Gastrocnemius medialis (tissue), 4 donors: Measurements from ENCODE around the gene DNAJC27. TPM values are rescaled to one million over a fixed set of nuclear protein-coding genes. Genes with fewer than 3 reads are reported as not detected.

Experiments
- ATAC-seq, 2 donors: fragments of 150-250 bp; one replicate each; pipeline ENCODE4 v1.9.1; 2016
- DNase-seq, 2 donors: peaks; one replicate each; pipeline ENCODE4 v3.0.0-alpha.2; 2019
- H3K27ac ChIP-seq, 4 donors: fragments of 200-600 bp; sonication (generic); 1 replicate in 1 of 4; 2 replicates in 3 of 4; pipeline ENCODE4 v1.5.1; 2016 to 2018; ENCODE audit warnings: mild to moderate bottlenecking in 2 of 4, moderate library complexity in 1 of 4
- H3K27me3 ChIP-seq, 3 donors: fragments of 200-600 bp; sonication (generic) in 2 of 3; 1 replicate in 1 of 3; 2 replicates in 2 of 3; pipeline versions ENCODE4 v1.5.1 to v1.6.0; 2016 to 2019; ENCODE audit warnings: mild to moderate bottlenecking in 1 of 3, moderate library complexity in 1 of 3
- H3K36me3 ChIP-seq, 2 donors: fragments of 200-600 bp; sonication (generic) in 1 of 2; one replicate each; pipeline ENCODE4 v1.5.1; 2017 to 2018
- H3K4me1 ChIP-seq, 2 donors: fragments of 200-600 bp; sonication (generic) in 1 of 2; one replicate each; pipeline ENCODE4 v1.5.1; 2016 to 2017; ENCODE audit warnings: mild to moderate bottlenecking in 2 of 2
- H3K4me3 ChIP-seq, 4 donors: fragments of 200-600 bp; sonication (generic) in 3 of 4; 1 replicate in 1 of 4; 2 replicates in 3 of 4; pipeline ENCODE4 v1.5.1; 2016 to 2019; ENCODE audit warnings: mild to moderate bottlenecking in 2 of 4
- H3K9me3 ChIP-seq, 3 donors: fragments of 200-600 bp; sonication (generic) in 2 of 3; 1 replicate in 1 of 3; 2 replicates in 2 of 3; pipeline ENCODE4 v1.5.1; 2016 to 2019
- CTCF ChIP-seq, 5 experiments: fragments of 450-650 bp in 3 of 5; fragments of 200-600 bp in 2 of 5; sonication (generic) in 2 of 5; IDR thresholded peaks in 4 of 5; conservative IDR thresholded peaks in 1 of 5; 1 replicate in 4 of 5; 2 replicates in 1 of 5; pipeline ENCODE4 v1.5.1; 2016 to 2019; ENCODE audit warnings: antibody characterized with exemption in 5 of 5, mild to moderate bottlenecking in 3 of 5, moderate library complexity in 3 of 5
- POLR2A ChIP-seq, 2 donors: fragments of 450-650 bp; IDR thresholded peaks; one replicate each; pipeline ENCODE4 v1.6.1; 2017; ENCODE audit warnings: antibody characterized with exemption in 2 of 2, mild to moderate bottlenecking in 2 of 2, moderate library complexity in 2 of 2
- in situ Hi-C, 4 donors: fragments of 200-750 bp; cut with MboI; loops; one replicate each; pipeline versions ENCODE4 v1.15.0 to v1.8.0; 2017; ENCODE audit warnings: low sequenced_read_pairs in 4 of 4
- intact Hi-C: fragments of 100-400 bp; cut with DNase I; formaldehyde crosslinking; loops from one replicate; pipeline ENCODE4 v1.15.1; 2023; ENCODE audit warnings: low total_unique reads
- total RNA-seq, 4 donors: library from RNA; depleted of rRNA; stranded (reverse); fragments of >200 nt; gene quantifications; one replicate each; pipeline versions ENCODE4 v1.1.0 to v1.2.3, GENCODE V29; 2016

Gene DNAJC27
- total RNA-seq, 4 donors from 2014 or later, result 3.0 to 11.0 (median 4.9) TPM

- no peak overlapping the region for H3K27ac ChIP-seq
- in situ Hi-C loops (no loop called here), intact Hi-C loops (no loop called here)
- H3K4me3 ChIP-seq, result no peak overlapping the region
- no peak for TF ChIP-seq CTCF (IDR thresholded peaks at IDR 0.05 in 4 of 5, conservative IDR thresholded peaks at IDR 0.05 in 1 of 5)
- no peak for TF ChIP-seq POLR2A (IDR thresholded peaks at IDR 0.05)
- H3K9me3 ChIP-seq, result no peaks in the 10 kb centered on the region
- peaks cover 0 to 9% of the 10 kb centered on the region in 2 donors for H3K4me1 ChIP-seq
- no peak for DNase-seq
- H3K36me3 ChIP-seq, result peaks cover 8 to 84% of the 10 kb centered on the region in 2 donors
- no peak for ATAC-seq
- H3K27me3 ChIP-seq, result no peaks in the 10 kb centered on the region
These were observed 14.5 kb downstream of the DNAJC27 start for GRCh38 chr2:24957221-24957620.

- Histone ChIP-seq H3K9me3 (no peaks in the 10 kb centered on the region), H3K27ac (no peak overlapping the region), H3K4me3 (no peak overlapping the region), H3K4me1 (peaks cover 0 to 9% of the 10 kb centered on the region in 2 donors), H3K27me3 (no peaks in the 10 kb centered on the region), H3K36me3 (peaks cover 8 to 89% of the 10 kb centered on the region in 2 donors)
- TF ChIP-seq CTCF (IDR thresholded peaks at IDR 0.05 in 4 of 5, conservative IDR thresholded peaks at IDR 0.05 in 1 of 5) (no peak), POLR2A (IDR thresholded peaks at IDR 0.05) (no peak)
- intact Hi-C loops (no loop called here), in situ Hi-C loops (no loop called here)
- no peak for ATAC-seq
- DNase-seq, result no peak
These were observed 15.8 kb downstream of the DNAJC27 start for GRCh38 chr2:24955921-24956320.

DNA sequence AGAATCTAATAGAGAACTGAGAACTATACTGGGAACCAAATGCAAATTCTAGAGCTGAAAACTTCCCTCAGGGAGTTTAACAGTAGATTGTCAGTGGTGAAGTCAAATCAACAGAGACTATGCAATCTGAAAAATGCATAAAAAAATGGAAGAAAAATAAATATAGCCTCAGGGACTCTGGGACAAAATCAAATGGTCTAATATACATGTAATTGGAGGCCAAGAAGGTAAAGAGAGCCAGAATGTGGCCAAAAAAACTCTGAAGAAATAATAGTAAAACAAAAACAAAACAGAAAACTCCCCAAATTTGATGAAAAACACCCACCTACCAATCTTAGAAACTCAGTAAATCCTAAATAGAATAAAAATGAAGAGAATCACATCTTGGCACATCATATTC is 16.5 kb downstream of the DNAJC27 start:
- in situ Hi-C loops, result no loop called here

GRCh38 chr2:24950102-24950501 is 21.7 kb downstream of the DNAJC27 start:
- ATAC-seq (no peak), DNase-seq (no peak)
- Histone ChIP-seq H3K4me1 (no peaks in the 10 kb centered on the region), H3K36me3 (peaks cover 2 to 74% of the 10 kb centered on the region in 2 donors), H3K4me3 (no peak overlapping the region), H3K27ac (no peak overlapping the region), H3K9me3 (no peaks in the 10 kb centered on the region), H3K27me3 (no peaks in the 10 kb centered on the region)
- intact Hi-C loops, result no loop called here
- in situ Hi-C loops, result no loop called here
- TF ChIP-seq POLR2A (IDR thresholded peaks at IDR 0.05) (no peak), CTCF (IDR thresholded peaks at IDR 0.05 in 4 of 5, conservative IDR thresholded peaks at IDR 0.05 in 1 of 5) (no peak)

More for the DNA sequence above, 16.5 kb downstream of the DNAJC27 start:
- DNase-seq (no peak), ATAC-seq (no peak)
- TF ChIP-seq CTCF (IDR thresholded peaks at IDR 0.05 in 4 of 5, conservative IDR thresholded peaks at IDR 0.05 in 1 of 5) (no peak), POLR2A (IDR thresholded peaks at IDR 0.05) (no peak)
- H3K27ac ChIP-seq, result no peak overlapping the region
- H3K4me3 ChIP-seq, result no peak overlapping the region
- no peaks in the 10 kb centered on the region for H3K27me3 ChIP-seq
- intact Hi-C loops, result no loop called here
- peaks cover 0 to 9% of the 10 kb centered on the region in 2 donors for H3K4me1 ChIP-seq
- no peaks in the 10 kb centered on the region for H3K9me3 ChIP-seq
- peaks cover 8 to 89% of the 10 kb centered on the region in 2 donors for H3K36me3 ChIP-seq

DNA sequence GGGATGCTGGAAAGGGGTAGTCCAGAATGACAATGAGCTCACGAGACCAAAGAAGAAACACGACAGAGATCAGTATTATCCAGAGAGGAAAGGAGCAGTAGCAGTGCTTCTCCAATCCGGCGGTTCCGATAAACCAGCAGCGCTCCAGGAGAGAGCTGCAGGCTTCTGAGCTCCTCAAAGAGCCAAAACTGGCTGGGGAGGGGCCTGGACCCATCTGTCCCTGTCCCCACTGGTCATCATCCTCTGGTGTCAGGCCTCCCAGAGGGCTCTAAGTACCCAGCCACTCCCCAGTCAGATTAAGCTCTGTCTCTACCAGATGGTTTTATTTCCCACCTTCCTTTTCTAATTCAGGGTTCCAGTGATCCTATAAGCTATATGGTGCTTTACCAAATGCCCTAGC is 23.2 kb downstream of the DNAJC27 start:
- H3K4me3 ChIP-seq, result no peak overlapping the region
- ATAC-seq (no peak), DNase-seq (no peak)
- H3K9me3 ChIP-seq, result no peaks in the 10 kb centered on the region
- H3K27me3 ChIP-seq, result no peaks in the 10 kb centered on the region
- in situ Hi-C loops (no loop called here), intact Hi-C loops (no loop called here)
- peaks cover 0 to 65% of the 10 kb centered on the region in 2 donors for H3K36me3 ChIP-seq
- TF ChIP-seq POLR2A (IDR thresholded peaks at IDR 0.05) (no peak), CTCF (IDR thresholded peaks at IDR 0.05 in 4 of 5, conservative IDR thresholded peaks at IDR 0.05 in 1 of 5) (no peak)
- no peak overlapping the region for H3K27ac ChIP-seq
- H3K4me1 ChIP-seq, result no peaks in the 10 kb centered on the region
